ENCODE measurements around the gene AGMO.

AGMO gene

GRCh38 chr7:15389073-15389472, 172.7 kb downstream of the AGMO start:
- no peak for DNase-seq

DNA sequence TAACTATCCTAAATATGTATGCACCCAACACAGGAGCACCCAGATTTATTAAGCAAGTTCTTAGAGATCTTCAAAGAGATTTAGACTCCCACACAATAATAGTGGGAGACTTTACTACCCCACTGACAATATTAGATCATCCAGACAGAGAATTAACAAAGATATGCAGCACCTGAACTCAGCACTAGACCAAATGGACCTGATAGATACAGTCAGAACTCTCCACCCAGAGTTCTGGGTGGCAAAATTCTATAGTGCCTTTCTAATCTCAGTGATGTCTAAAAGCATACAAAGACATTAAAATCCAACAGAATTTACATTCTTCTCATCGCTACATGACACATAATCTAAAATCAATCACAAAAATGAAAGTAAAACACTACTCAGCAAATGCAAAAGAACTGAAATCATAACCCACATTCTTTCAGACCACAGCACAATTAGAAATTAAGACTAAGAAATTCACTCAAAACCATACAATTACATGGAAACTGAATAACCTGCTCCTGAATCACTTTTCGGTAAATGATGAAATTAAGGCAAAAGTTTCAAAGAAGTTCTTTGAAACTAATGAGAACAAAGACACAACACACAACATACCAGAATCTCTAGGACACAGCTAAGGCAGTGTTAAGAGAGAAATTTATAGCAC, 183.2 kb downstream of the AGMO start:
- no peak for DNase-seq

GRCh38 chr7:15376600-15376999, 185.2 kb downstream of the AGMO start:
- no peak for DNase-seq

GRCh38 chr7:15370441-15370840, 191.4 kb downstream of the AGMO start:
- DNase-seq = no peak

- DNase-seq = no peak
These were observed 193.2 kb downstream of the AGMO start for GRCh38 chr7:15368653-15369052.

DNA sequence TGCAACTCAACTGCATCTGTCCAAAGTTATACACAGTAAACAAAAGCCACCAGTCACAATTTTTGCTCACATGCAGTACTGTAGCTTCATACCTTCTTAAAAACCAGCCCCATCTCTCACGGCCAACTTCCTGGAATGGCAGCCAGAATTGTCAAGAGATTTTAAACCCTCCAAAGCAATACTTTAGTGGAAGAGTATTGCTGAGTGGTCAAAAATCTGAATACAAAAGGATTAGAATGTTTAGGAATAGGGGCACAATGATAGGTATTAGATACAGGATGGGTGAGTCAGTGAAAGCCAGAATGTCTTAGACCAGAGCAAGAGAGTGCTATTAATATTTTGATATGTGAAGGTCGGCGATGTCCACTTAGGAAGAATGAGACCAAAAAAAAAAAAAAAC, 193.9 kb downstream of the AGMO start:
- DNase-seq = no peak

DNA sequence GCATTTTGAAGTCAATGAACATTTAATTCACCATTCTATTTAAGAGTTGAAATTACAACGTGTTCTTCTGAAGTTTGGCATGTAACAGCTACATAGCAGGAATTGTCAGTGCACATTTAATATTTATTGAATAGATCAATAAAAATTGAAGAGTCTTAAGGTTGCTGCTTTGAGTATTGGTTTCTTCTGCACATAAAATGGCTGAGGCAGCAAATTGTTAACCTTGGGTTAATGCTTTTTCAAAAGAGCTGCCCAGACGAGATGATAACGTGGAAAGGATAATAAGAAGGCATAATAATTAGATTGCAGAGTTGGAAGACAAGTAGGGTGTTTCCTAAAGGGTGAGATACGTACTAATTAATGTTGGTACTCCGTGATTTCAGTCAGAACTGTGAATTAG, 203.7 kb downstream of the AGMO start:
- DNase-seq = no peak

- DNase-seq = peak; percentile 61
These were observed 209.2 kb downstream of the AGMO start for GRCh38 chr7:15352421-15353206.

DNA sequence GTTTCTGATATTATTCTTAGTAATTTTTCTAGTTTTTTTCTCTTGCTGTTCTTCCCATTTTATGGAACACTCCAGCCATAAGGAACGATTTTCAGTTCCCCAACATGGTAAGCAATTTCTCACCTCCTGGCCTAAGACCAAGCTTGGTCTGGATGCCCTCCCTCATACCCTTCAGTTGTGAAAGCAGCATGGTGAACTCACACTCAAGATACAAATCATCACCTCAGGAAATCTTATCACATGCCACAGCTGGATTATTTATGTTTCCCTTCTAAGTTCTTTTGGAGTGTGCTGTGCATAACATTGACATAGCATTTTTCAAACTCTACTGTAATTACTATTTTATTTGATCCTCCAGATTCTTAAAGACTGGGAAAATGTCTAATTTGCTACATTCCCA, 216.6 kb downstream of the AGMO start:
- no peak for DNase-seq

GRCh38 chr7:15341817-15342216, 220.0 kb downstream of the AGMO start:
- no peak for DNase-seq

DNA sequence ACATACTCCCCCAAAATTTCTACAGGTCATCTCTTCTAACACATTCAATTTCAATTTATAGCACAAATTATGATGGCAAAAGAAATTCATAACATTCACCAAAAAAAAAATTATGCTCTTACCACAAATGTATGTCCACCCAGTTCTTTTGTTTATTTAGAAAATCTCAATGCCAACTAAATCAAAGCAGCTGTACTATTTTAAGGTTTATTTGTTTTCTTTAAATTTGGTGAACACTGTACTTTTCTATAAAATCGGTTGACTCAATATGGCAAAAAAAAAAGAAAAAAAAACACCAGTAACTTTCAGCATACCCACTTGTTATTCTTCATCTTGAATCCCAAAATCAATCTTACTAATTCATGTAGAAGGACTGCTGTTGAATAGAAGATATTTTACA, 225.7 kb downstream of the AGMO start:
- DNase-seq = no peak

DNA sequence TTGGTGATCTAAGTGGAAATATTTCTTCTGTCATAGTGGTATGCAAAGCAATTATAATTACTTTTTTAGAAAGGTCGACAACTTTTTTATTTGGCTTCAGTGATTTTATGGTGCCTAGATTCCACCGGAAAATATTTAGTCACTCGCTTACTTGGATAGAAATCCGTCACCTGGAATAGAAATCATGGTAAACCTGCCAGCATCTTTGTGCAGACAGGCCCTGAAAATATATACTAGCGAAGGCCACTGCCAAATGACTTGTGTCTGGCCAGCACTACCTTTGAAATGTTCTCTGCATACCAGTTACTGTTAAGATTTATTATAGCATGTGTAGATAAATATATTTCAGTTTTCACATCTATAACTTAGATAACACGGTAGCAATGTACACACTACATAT, 226.4 kb downstream of the AGMO start:
- no peak for DNase-seq

- no peak for DNase-seq
These were observed 227.1 kb downstream of the AGMO start for GRCh38 chr7:15334536-15335263.

- no peak for DNase-seq
These were observed 228.9 kb downstream of the AGMO start for GRCh38 chr7:15332956-15333355.

DNA sequence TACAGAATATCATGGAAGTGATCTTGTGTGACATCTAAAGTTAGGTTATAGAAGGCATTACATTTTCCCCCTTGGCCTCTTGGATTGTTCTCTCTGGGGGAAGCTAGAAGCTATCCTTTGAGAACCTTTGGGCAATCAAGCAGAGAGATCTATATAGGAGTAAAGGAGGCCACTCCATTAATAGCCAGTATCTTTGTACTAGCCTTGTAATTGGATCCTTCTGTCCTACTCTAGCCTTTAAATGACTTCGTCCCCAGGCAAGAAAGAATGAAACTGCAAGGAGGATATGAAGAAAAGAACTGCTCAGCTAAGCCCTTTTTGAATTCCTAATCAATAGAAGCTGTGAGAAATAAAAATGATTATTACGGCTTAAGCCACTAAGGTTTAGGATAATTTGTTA, 230.9 kb downstream of the AGMO start:
- DNase-seq = no peak

GRCh38 chr7:15327001-15327400, 234.8 kb downstream of the AGMO start:
- DNase-seq = no peak

DNA sequence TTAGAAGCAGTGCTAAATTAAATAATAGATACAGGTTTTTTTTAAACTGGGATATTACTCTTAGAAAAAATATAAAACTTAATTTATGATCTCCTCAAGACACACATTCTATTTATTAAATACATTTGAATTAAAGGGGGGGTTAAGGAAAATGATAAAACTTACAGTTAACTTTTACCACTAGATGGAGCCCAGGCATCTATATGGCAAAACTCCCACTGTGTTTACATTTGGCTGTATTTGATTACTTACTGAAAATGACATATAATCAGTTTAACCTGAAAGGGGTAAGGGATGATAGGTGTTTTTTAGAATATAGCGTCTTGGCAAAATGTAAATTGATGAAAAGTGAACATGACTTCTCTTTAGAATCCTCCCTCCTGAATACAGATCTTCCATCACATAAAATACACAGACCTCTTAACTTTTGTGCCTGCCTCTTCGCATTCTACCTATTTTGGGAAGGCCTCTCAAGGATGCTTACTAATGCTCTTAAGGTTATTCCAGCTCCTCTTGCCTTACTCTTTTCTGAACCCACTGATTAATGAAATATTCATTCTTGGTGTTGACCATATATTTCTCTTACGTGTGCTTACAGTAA, 235.7 kb downstream of the AGMO start:
- DNase-seq = no peak

DNA sequence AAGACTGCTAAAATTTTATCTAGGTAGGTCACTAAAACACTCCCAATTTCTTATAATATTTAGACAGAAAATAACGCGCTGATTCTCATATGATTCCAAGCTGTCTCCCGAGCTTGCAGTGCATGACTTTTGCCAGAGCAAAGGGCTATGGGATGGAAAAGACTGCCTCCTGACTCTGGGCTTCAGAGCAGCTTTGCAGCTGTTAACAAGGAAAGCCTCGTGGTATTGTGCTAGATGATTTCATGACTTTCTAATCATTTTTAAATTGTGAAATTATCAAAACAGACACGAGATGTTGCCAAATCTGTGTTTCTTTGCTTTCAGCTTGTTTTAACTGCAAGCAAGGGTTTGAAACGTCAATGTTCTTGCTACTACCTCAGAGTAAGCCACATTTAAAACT, 238.3 kb downstream of the AGMO start:
- no peak for DNase-seq

DNA sequence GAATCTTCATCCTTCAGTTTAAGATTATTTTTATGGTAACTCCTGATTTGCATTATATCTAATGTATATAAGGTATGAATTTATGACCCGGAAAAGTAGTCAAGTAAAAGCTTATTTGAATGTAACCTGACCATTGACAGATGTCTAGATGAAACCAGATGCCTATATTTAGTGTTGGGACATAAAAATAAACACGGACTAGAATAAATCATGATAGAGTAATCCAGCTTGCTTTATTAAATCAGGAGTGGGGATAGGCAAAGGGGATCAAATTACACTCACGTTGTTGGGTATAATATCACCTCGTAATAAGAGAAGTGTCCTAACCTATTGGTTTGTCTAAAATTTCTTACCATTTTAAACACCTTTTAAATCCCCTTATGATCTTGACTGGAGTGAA, 244.6 kb downstream of the AGMO start:
- no peak for DNase-seq

DNA sequence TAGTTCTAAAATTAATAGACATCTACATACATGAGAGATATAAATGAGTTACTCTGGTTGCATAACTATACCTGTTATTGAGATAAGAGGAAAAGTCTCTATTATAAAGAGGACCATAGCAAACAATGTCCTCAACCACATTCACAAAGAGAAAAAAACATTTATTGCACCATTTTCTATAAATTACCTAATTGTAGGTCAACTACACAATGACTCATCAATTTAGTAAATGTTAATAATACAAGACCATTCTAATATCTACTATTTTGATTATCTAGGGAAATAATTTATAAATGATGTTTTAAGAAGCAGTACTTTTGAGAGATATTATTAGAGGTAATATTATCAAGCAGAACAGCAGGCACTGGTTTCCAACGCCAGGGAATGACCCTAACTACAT, 246.1 kb downstream of the AGMO start:
- no peak for DNase-seq

DNA sequence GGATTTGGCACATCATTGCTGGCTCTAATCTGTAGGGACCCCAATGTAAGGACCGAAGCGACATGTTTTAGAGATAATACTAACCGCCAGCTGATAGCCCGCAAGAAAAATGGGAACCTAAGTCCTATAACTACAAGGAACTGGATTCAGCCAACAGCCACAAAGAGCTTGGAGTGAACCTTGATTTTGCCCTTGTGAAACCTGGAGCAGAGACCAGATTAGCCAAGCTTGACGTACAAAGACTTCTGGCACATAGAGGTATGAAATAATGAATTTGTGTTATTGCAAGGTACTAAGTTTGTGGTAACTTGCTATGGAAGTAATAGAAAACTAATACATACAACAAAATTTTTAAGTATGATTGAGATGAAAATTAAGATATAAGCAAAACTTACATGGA, 246.9 kb downstream of the AGMO start:
- DNase-seq = no peak

- no peak for DNase-seq
These were observed 248.5 kb downstream of the AGMO start for GRCh38 chr7:15313361-15313760.

DNA sequence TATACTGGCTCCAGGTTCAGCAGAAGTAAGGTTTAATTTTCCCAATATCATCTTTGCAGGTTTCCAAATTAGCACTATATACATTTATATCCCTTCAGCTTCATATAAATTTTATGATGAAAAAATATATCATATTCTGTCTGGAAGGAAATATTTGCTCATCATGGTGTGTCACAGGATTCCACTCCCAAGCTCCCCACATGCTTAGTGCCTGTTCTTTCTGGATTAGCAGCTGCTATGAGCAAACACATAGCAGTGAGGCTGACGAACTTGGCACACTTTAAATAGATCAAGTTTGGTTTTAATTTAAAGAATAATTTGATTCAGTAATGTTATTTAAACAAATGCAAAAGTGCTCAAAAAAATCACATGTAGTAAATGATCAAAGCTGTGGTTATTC, 251.9 kb downstream of the AGMO start:
- DNase-seq = no peak

- DNase-seq = no peak
These were observed 253.0 kb downstream of the AGMO start for GRCh38 chr7:15308821-15309220.

Data from right forelimb (tissue), 1 donor.